Uterus (tissue), 2 donors: ENCODE measurements around the gene CELSR1.

Experiments used
- CTCF ChIP-seq, 4 experiments: fragments of 200-600 bp in 2 of 4; fragments of 450-650 bp in 2 of 4; sonication (generic) in 2 of 4; IDR thresholded peaks; one replicate each; pipeline ENCODE4 v1.5.1; 2016 to 2019; ENCODE audit warnings: antibody characterized with exemption in 4 of 4, mild to moderate bottlenecking in 2 of 4, moderate library complexity in 1 of 4
- POLR2A ChIP-seq, 2 donors: fragments of 450-650 bp; IDR thresholded peaks; one replicate each; pipeline ENCODE4 v1.6.1; 2016; ENCODE audit warnings: antibody characterized with exemption in 2 of 2, mild to moderate bottlenecking in 1 of 2, moderate library complexity in 1 of 2

GRCh38 chr22:46476547-46476941, 60.9 kb downstream of the CELSR1 start:
- TF ChIP-seq POLR2A (IDR thresholded peaks at IDR 0.05) (no peak), CTCF (IDR thresholded peaks at IDR 0.05) (no peak)
